Measurements from ENCODE around the gene ADAM19.

GRCh38 chr5:157616785-157617184 lies 41.2 kb upstream of the ADAM19 start:
- TF ChIP-seq EZH2phosphoT487 (IDR thresholded peaks at IDR 0.05; ENCODE audit: borderline replicate concordance, low read depth) (no peak), FOXM1 (IDR thresholded peaks at IDR 0.05; ENCODE audit: low read depth) (no peak), CHD2 (IDR thresholded peaks at IDR 0.05; ENCODE audit: low read length, partially characterized antibody) (no peak), CTCF (IDR thresholded peaks at IDR 0.05) (no peak), YY1 (IDR thresholded peaks at IDR 0.05; ENCODE audit: low read depth) (no peak), RAD21 (IDR thresholded peaks at IDR 0.05; ENCODE audit: low read length) (no peak), POLR2AphosphoS5 (IDR thresholded peaks at IDR 0.05; ENCODE audit: low read depth, low read length) (no peak), NRF1 (IDR thresholded peaks at IDR 0.05; ENCODE audit: low read depth, low read length) (no peak)

All from SK-N-SH (cell line).